ENCODE measurements around the gene CTRL.
A peak's percentile ranks its signal among the peaks of the same experiment; 100 is the strongest.
"Not testable (repeated sequence)": the region's sequence is repeated elsewhere in the genome, so short reads cannot be mapped to it uniquely, and the experiment has no call there.

CTRL gene

DNA sequence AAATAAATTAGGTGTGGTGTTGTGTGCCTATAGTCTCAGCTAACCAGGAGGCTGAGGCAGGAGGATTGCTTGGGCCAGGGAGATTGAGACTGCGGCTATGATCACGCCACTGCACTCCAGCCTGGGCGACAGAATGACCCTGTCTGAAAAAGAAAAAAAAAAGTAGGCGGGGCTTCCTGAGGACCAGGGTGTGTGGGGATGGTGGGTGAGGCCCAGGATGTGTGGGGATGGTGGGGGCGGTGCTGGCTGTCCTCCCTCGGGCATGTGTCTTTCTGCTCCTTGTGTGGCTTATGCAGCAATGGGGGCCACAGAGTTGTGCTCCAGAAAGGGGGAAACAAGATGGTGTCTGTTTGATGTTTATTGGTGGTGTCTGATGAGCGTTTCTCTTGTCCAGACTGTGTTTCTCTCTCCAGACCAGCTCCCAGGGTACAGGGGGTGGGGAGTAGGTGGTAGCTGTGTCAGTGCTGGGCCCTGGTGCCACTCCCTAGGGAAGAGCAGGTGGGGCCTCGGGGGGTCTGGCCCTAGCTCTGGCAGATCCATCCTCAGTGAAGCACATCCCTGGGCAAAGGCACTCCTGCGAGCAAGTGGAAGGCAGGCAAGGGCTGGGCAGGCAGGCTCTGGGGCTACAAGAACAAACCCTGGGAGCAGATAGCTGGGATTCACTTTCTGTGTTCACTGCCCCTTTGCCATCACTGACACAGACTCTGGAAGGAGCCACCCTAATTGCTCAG, 10.0 kb upstream of the CTRL start:
- DNase-seq (ENCODE audit: low read depth): no peak

DNA sequence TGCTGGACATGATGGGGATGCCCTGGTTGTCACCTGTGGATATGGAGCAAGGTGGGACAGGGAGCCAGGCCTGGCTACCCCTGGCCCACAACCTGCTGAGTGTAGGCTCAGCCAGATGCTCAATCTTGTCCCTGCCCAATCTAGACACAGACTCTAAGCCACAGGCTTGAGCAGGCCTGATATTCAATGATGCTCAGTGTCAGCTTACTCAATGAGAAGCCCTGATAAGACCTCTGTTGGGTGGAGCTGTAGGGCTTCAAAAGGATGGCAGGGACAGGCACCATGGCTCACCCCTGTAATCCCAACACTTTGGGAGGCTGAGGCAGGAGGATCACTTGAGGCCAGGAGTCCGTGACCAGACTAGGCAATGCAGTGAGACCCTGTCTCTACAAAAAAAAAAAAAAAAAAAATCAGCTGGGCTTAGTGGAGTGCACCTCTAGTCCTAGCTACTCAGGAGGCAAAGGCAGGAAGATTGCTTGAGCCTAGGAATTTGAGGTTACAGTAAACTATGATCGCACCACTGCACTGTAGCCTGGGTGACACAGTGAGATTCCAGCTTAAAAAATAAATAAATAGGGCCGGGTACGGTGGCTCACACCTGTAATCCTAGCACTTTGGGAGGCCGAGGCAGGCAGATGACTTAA, 8.9 kb upstream of the CTRL start:
- DNase-seq (ENCODE audit: low read depth): no peak

DNA sequence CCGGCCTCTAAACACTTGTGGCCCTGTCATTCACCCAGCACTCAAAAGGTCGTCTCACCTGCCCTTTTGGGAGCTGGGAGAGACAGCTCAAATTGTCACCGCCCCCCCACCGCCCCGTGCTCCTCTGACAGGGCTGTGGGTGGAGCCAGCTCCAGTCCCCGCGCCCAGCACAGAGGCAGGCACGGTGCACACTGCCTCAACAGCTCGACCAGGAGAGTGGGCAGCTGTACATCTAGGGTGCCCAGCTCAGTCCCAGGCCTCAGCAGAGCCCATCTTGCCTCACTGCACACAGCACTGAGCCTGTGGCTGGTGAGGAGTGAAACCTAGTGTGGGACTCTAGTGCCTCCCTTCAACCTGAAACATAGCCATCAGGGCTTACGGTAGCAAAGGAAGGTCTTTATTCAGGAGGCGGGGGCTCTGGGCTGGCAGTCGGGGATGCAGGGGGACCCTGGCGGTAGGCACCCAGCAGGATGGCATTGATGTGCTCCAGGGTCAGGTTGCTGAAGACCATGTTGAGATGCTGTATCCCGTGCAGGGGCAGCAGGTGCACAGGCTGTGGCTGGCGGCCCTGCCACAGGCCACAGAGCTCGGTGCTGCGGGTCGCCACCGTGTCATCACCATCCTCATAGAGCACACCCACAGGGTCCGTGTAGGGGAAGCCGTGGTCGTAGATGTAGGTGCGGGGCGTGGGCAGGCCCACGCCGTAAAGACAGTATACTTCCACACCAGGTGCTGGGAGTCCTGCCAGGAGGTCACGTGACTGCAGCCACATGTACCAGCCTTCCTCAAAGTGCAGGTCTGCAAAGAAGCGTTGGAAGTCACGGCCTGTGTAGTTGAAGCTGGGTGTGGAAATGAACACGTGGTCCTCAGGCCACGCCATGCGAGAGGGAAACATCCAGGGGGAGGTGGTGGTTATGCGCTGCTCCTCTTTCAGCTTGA, 8.1 kb upstream of the CTRL start:
- no peak for DNase-seq (ENCODE audit: low read depth)

DNA sequence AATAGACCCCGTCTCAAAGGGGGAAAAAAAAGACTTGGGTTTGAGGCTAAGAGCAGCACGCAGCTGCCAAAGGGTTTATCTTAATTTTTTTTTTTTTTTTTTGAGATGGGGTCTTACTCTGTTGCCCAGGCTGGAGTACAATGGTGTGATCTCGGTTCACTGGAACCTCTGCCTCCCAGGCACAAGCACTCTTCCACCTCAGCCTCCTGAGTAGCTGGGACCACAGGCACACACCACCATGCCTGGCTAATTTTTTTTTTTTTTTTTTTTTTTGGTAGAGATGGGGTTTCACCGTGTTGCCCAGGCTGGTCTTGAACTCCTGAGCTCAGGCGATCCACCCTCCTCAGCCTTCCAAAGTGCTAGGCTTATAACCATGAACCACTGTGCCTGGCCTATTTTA, 6.1 kb upstream of the CTRL start:
- DNase-seq (ENCODE audit: low read depth): not testable (repeated sequence)

DNA sequence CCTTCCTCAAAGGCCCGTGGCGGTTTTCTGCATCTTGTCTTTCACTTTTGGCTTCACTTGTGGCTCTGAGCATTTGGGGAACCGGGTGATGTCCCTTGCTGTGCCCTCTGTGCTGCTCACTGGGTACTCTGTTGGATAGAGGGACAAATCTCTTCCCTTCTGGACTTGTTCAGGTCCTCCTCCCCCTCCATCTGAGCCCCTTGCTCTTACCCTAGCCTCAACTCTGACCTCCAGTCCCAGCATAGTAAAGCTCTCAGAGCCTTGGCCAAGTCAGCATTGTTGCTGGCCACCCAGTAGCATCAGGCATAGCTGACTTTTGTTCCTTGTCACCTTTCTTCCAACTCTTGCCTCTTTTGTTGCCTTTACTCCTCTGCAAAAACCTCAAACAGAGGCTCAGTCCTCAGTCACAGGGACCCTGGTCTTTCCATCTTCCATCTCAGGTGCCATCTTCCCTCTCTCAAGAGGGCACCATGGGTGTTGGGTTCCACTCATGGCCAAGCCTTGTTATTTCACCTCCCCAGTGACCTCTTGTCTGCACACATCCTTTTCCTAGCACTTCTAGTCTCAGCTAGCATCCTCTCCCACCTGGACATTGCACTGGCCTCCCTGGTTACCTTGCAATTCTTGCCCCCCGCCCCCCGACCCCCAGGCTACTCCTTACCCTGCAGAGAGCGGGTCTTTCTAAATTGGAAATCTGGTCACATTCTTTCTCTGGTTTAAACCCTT, 5.4 kb upstream of the CTRL start:
- DNase-seq (ENCODE audit: low read depth): peak; percentile 37

GRCh38 chr16:67936124-67936879, 4.6 kb upstream of the CTRL start, which contains the start of gene PSMB10:
TSS of gene PSMB10 (minus strand) at chr16:67936850. CDS start at chr16:67936749, 101 bp downstream.
- DNase-seq (ENCODE audit: low read depth): no peak

DNA sequence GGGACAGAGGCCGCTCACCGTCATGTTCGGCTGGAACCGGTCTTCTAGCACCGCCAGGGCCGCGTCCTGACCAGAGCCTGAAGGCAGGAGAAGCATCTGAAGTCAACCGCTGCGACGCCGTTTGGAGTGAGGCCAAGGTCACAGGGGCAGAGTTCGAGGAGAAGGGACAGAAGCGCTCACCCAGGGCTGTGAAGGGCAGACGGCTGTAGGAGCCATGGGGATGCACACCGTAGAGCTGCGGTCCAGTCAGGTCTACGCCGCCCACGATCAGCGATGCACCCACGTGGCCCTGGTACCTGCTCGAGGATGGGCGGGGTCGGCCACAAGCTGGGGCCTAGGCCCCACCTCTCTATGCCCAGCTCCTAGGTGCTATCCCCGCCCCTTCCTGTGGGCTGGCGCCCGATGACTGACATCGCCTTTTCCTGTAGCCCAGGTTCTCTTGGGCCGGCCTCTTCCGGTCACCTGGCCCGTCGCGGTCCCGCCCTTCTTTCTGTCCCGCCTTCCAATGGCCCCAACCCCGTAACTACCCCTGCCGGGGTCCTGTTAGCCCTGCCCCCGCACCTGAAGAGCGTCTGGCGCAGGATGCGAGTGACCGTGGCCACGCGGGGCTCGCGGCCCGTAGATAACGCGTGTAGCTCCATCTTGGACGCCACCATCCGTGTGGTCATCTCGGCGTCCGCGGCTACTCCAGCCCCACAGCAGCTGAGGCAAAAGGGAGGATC, 3.9 kb upstream of the CTRL start:
- peak; percentile 80 for DNase-seq (ENCODE audit: low read depth)

GRCh38 chr16:67935101-67935401, 3.4 kb upstream of the CTRL start:
- no peak for DNase-seq (ENCODE audit: low read depth)

- DNase-seq (ENCODE audit: low read depth): no peak
These were observed 2.8 kb upstream of the CTRL start for GRCh38 chr16:67934306-67935100.

DNA sequence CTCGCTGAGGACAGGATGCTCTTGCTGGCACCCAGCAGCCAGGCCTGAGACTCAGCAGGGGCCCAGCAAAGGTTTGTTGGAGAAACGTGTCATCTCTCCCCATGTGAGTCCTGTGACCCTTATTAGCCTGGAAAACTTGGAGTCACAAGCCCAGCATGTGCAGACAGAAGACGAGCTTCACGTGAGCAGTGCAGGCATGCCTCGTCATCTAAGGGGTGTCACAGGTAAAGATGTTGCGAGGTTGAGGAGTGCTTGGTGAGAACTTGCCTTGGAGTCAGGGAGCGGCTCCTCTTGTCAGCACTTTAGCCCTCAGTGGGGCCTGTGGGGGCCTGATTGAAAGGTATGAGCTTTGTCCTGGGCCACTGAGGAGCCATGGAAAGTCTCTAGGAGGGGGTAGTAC, 2.1 kb upstream of the CTRL start:
- no peak for DNase-seq (ENCODE audit: low read depth)

DNA sequence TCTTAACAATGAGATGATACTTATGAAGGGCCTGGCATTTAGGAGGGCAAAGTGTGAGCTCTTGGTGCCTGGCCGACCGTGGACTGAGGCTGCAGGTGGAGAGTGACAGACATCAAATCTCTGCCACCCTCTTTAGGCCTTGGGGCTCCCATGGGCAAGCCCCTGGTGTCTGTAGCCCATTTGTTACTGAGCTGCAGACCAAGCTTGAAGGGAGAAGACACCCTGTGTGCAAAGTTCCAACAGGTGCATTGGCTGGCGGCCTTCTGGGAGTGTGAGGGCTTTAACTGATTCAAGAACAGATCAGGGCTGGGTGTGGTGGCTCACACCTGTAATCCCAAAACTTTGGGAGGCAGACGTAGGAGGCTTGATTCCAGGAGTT, 789 bp upstream of the CTRL start:
- no peak for DNase-seq (ENCODE audit: low read depth)

GRCh38 chr16:67930678-67931211, 917 bp downstream of the CTRL start:
- DNase-seq (ENCODE audit: low read depth): no peak

DNA sequence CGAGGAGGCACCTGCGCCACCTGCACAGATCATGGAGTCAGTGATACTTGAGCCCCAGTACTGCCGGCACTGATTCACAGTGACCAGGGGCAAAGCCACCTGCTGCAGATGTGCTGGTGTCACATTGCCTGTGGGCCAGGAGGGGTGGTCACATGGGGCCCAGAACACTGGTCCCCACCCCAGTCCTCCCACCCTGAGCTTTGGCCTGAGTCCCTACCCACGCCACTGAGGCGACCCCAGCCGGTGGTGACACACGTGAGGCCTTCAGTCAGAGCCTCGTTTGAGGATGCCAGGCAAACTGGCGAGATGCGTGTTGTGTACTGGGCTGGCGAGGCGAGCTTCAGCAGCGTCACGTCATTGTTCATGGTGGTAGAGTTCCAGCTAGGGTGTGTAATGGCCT, 1.5 kb downstream of the CTRL start:
- DNase-seq (ENCODE audit: low read depth): no peak

GRCh38 chr16:67928561-67929364, 2.9 kb downstream of the CTRL start:
- peak; percentile 45 for DNase-seq (ENCODE audit: low read depth)

GRCh38 chr16:67928147-67928546, 3.5 kb downstream of the CTRL start:
- DNase-seq (ENCODE audit: low read depth): no peak

- no peak for DNase-seq (ENCODE audit: low read depth)
These were observed 4.3 kb downstream of the CTRL start for GRCh38 chr16:67927131-67927941.

DNA sequence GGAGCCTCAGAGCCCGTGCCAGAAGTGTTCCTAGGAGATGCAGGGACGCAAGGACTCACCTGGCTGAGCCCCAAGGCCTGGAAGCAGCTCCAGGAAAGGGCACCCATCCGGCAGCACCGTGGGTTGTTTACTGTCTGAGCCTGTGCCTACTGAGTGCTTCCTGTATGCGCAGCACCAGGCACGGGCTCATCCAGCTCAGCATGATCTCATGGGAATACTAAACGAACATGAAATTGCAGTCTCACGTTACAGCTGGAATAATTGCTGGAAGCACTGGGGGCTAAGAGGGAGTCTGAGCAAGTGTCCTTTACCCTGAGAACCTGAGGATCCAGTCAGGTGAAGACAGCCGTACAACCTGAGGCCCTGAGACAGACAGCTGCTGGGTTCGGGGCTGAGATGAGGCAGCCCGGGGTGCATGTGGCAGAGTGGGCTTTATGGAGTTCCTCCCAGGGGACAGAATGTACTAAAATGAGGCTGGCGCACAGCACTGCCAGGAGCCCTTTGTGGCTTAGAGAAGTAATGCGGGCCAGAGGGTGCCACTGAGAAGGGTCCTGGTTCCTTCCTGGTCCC, 5.4 kb downstream of the CTRL start:
- no peak for DNase-seq (ENCODE audit: low read depth)

All from stimulated activated CD8-positive, alpha-beta memory T cell treated with anti-CD3 and anti-CD28 coated beads, Interleukin-15, amount 100 ng/mL, for 24 hours (primary cell).